Gastrocnemius medialis (tissue), 4 donors: ENCODE results near the gene TTYH3. TPM values are rescaled to one million over a fixed set of nuclear protein-coding genes. Genes with fewer than 3 reads are reported as not detected.

Experiments
- ATAC-seq, 2 donors: fragments of 150-250 bp; one replicate each; pipeline ENCODE4 v1.9.1; 2016
- DNase-seq, 2 donors: peaks; one replicate each; pipeline ENCODE4 v3.0.0-alpha.2; 2019
- H3K27ac ChIP-seq, 4 donors: fragments of 200-600 bp; sonication (generic); 1 replicate in 1 of 4; 2 replicates in 3 of 4; pipeline ENCODE4 v1.5.1; 2016 to 2018; ENCODE audit warnings: mild to moderate bottlenecking in 2 of 4, moderate library complexity in 1 of 4
- H3K27me3 ChIP-seq, 3 donors: fragments of 200-600 bp; sonication (generic) in 2 of 3; 1 replicate in 1 of 3; 2 replicates in 2 of 3; pipeline versions ENCODE4 v1.5.1 to v1.6.0; 2016 to 2019; ENCODE audit warnings: mild to moderate bottlenecking in 1 of 3, moderate library complexity in 1 of 3
- H3K36me3 ChIP-seq, 2 donors: fragments of 200-600 bp; sonication (generic) in 1 of 2; one replicate each; pipeline ENCODE4 v1.5.1; 2017 to 2018
- H3K4me1 ChIP-seq, 2 donors: fragments of 200-600 bp; sonication (generic) in 1 of 2; one replicate each; pipeline ENCODE4 v1.5.1; 2016 to 2017; ENCODE audit warnings: mild to moderate bottlenecking in 2 of 2
- H3K4me3 ChIP-seq, 4 donors: fragments of 200-600 bp; sonication (generic) in 3 of 4; 1 replicate in 1 of 4; 2 replicates in 3 of 4; pipeline ENCODE4 v1.5.1; 2016 to 2019; ENCODE audit warnings: mild to moderate bottlenecking in 2 of 4
- H3K9me3 ChIP-seq, 3 donors: fragments of 200-600 bp; sonication (generic) in 2 of 3; 1 replicate in 1 of 3; 2 replicates in 2 of 3; pipeline ENCODE4 v1.5.1; 2016 to 2019
- CTCF ChIP-seq, 5 experiments: fragments of 450-650 bp in 3 of 5; fragments of 200-600 bp in 2 of 5; sonication (generic) in 2 of 5; IDR thresholded peaks in 4 of 5; conservative IDR thresholded peaks in 1 of 5; 1 replicate in 4 of 5; 2 replicates in 1 of 5; pipeline ENCODE4 v1.5.1; 2016 to 2019; ENCODE audit warnings: antibody characterized with exemption in 5 of 5, mild to moderate bottlenecking in 3 of 5, moderate library complexity in 3 of 5
- POLR2A ChIP-seq, 2 donors: fragments of 450-650 bp; IDR thresholded peaks; one replicate each; pipeline ENCODE4 v1.6.1; 2017; ENCODE audit warnings: antibody characterized with exemption in 2 of 2, mild to moderate bottlenecking in 2 of 2, moderate library complexity in 2 of 2
- in situ Hi-C, 4 donors: fragments of 200-750 bp; cut with MboI; loops; one replicate each; pipeline versions ENCODE4 v1.15.0 to v1.8.0; 2017; ENCODE audit warnings: low sequenced_read_pairs in 4 of 4
- intact Hi-C: fragments of 100-400 bp; cut with DNase I; formaldehyde crosslinking; loops from one replicate; pipeline ENCODE4 v1.15.1; 2023; ENCODE audit warnings: low total_unique reads
- total RNA-seq, 4 donors: library from RNA; depleted of rRNA; stranded (reverse); fragments of >200 nt; gene quantifications; one replicate each; pipeline versions ENCODE4 v1.1.0 to v1.2.3, GENCODE V29; 2016

Gene TTYH3
- total RNA-seq, 4 donors from 2014 or later: 2.9 to 14.8 (median 5.2) TPM

GRCh38 chr7:2705371-2706096 is 73.7 kb downstream of the TTYH3 start:
- TF ChIP-seq CTCF (IDR thresholded peaks at IDR 0.05 in 4 of 5, conservative IDR thresholded peaks at IDR 0.05 in 1 of 5): no peak
- in situ Hi-C loops (no loop called here), intact Hi-C loops (no loop called here)
- no peak overlapping the region for H3K4me3 ChIP-seq
- H3K4me1 ChIP-seq: peaks cover 0 to 4% of the 10 kb centered on the region in 2 donors
- no peaks in the 10 kb centered on the region for H3K9me3 ChIP-seq
- peaks cover 0 to 4% (median 4%) of the 10 kb centered on the region in 3 donors for H3K27me3 ChIP-seq
- no peaks in the 10 kb centered on the region for H3K36me3 ChIP-seq
- H3K27ac ChIP-seq: no peak overlapping the region
- DNase-seq (no peak), ATAC-seq (no peak)

- Histone ChIP-seq H3K9me3 (no peaks in the 10 kb centered on the region), H3K4me1 (peaks cover 0 to 4% of the 10 kb centered on the region in 2 donors), H3K36me3 (no peaks in the 10 kb centered on the region), H3K4me3 (no peak overlapping the region), H3K27me3 (peaks cover 0 to 4% (median 4%) of the 10 kb centered on the region in 3 donors), H3K27ac (no peak overlapping the region)
- TF ChIP-seq CTCF (IDR thresholded peaks at IDR 0.05 in 4 of 5, conservative IDR thresholded peaks at IDR 0.05 in 1 of 5) (no peak), POLR2A (IDR thresholded peaks at IDR 0.05) (no peak)
- no peak for DNase-seq
- in situ Hi-C loops: no loop called here
- ATAC-seq: no peak
- intact Hi-C loops: no loop called here
These were observed 74.9 kb downstream of the TTYH3 start for GRCh38 chr7:2706685-2707126.

- in situ Hi-C loops: no loop called here
- H3K36me3 ChIP-seq: no peaks in the 10 kb centered on the region
- H3K27ac ChIP-seq: no peak overlapping the region
- H3K4me3 ChIP-seq: no peak overlapping the region
- DNase-seq (no peak), ATAC-seq (no peak)
- peaks cover 0 to 4% of the 10 kb centered on the region in 2 donors for H3K4me1 ChIP-seq
- intact Hi-C loops: no loop called here
- TF ChIP-seq POLR2A (IDR thresholded peaks at IDR 0.05) (no peak), CTCF (IDR thresholded peaks at IDR 0.05 in 4 of 5, conservative IDR thresholded peaks at IDR 0.05 in 1 of 5) (no peak)
- peaks cover 0 to 4% (median 4%) of the 10 kb centered on the region in 3 donors for H3K27me3 ChIP-seq
- no peaks in the 10 kb centered on the region for H3K9me3 ChIP-seq
These were observed 75.7 kb downstream of the TTYH3 start for GRCh38 chr7:2707481-2707880.

- Histone ChIP-seq H3K27me3 (peaks cover 0 to 4% (median 4%) of the 10 kb centered on the region in 3 donors), H3K9me3 (no peaks in the 10 kb centered on the region), H3K36me3 (no peaks in the 10 kb centered on the region), H3K27ac (no peak overlapping the region), H3K4me3 (no peak overlapping the region), H3K4me1 (peaks cover 0 to 4% of the 10 kb centered on the region in 2 donors)
- no peak for DNase-seq
- intact Hi-C loops (no loop called here), in situ Hi-C loops (no loop called here)
- no peak for ATAC-seq
- TF ChIP-seq CTCF (IDR thresholded peaks at IDR 0.05 in 4 of 5, conservative IDR thresholded peaks at IDR 0.05 in 1 of 5) (no peak), POLR2A (IDR thresholded peaks at IDR 0.05) (no peak)
These were observed 76.3 kb downstream of the TTYH3 start for GRCh38 chr7:2708041-2708440.
